Stomach smooth muscle (tissue), 2 donors: ENCODE results near the gene CDK14.

ENCODE experiments used
- H3K27ac ChIP-seq: one replicate; pipeline ENCODE4 v1.7.0; 2013; ENCODE audit warnings: mild to moderate bottlenecking, low read length, inconsistent platforms
- H3K27me3 ChIP-seq, 2 donors: one replicate each; pipeline ENCODE4 v1.7.0; 2013; ENCODE audit warnings: low read length in 2 of 2; ENCODE audit not compliant: insufficient read depth in 2 of 2, control insufficient read depth in 1 of 2
- H3K36me3 ChIP-seq, 2 donors: one replicate each; pipeline ENCODE4 v1.7.0; 2013; ENCODE audit warnings: low read length in 2 of 2; ENCODE audit not compliant: control insufficient read depth in 2 of 2, insufficient read depth in 2 of 2
- H3K4me1 ChIP-seq: one replicate; pipeline ENCODE4 v1.7.0; 2013; ENCODE audit warnings: low read length; ENCODE audit not compliant: control insufficient read depth, insufficient read depth
- H3K4me3 ChIP-seq, 2 donors: one replicate each; pipeline ENCODE4 v1.7.0; 2013; ENCODE audit warnings: low read length in 2 of 2
- H3K9ac ChIP-seq, 2 donors: one replicate each; pipeline ENCODE4 v1.7.0; 2013; ENCODE audit warnings: low read length in 2 of 2, mild to moderate bottlenecking in 1 of 2
- H3K9me3 ChIP-seq, 2 donors: one replicate each; pipeline ENCODE4 v1.7.0; 2013; ENCODE audit warnings: low read length in 2 of 2; ENCODE audit not compliant: control insufficient read depth in 2 of 2
- donor health status: healthy.
- donor health status: Pancreatic carcinoma.

The CDK14 gene

DNA sequence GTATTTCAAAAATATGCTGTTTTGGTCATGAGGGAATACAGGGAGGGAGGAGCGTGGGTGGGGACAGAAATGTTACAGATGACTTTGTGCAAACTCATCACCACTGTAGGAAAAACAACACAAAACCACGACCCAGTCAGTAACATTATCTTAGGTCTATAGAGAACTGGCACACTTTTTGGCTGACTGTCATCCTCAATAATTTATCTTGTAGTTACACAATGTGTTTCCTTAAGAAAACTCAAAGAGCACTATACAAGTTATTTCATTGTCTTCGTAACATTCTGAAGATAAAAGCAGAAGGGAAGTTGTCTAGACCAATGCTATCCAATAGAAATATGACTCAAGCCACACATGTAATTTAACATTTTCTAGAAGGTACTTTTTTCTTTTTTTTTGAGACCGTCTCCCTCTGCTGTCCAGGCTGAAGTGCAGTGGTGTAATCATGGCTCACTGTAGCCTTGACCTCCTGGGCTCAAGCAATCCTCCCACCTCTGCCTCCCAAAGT, 16.9 kb upstream of the CDK14 start:
- Histone ChIP-seq H3K9me3 (no peaks in the 10 kb centered on the region), H3K4me1 (no peaks in the 10 kb centered on the region), H3K4me3 (no peak overlapping the region), H3K36me3 (no peaks in the 10 kb centered on the region), H3K27me3 (no peaks in the 10 kb centered on the region), H3K9ac (no peak overlapping the region), H3K27ac (no peak overlapping the region)

GRCh38 chr7:90580051-90580450, 16.1 kb upstream of the CDK14 start:
- Histone ChIP-seq H3K36me3 (no peaks in the 10 kb centered on the region), H3K4me1 (no peaks in the 10 kb centered on the region), H3K27ac (no peak overlapping the region), H3K9me3 (no peaks in the 10 kb centered on the region), H3K9ac (no peak overlapping the region), H3K27me3 (no peaks in the 10 kb centered on the region), H3K4me3 (no peak overlapping the region)

DNA sequence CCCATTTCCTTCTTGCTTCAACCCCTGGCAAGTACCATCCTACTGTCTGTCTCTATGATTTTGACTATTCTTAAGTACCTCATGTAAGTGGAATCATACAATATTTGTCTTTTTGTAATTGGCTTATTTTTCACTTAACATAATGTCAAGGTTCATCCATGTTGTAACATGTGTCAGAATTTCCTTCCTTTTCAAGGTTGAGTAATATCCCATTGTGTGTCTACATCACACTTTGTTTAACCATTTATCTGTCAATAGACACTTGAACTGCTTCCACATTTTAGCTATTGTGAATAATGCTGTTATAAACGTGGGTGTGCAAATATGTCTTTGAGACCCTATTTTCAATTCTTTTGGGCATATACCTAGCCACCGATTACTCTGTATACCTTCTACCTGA, 14.0 kb upstream of the CDK14 start:
- Histone ChIP-seq H3K4me1 (no peaks in the 10 kb centered on the region), H3K4me3 (no peak overlapping the region), H3K9me3 (no peaks in the 10 kb centered on the region), H3K36me3 (no peaks in the 10 kb centered on the region), H3K27me3 (no peaks in the 10 kb centered on the region), H3K27ac (no peak overlapping the region), H3K9ac (no peak overlapping the region)

GRCh38 chr7:90584378-90584777, 11.7 kb upstream of the CDK14 start:
- Histone ChIP-seq H3K36me3 (no peaks in the 10 kb centered on the region), H3K4me1 (no peaks in the 10 kb centered on the region), H3K9me3 (peaks cover 0 to 2% of the 10 kb centered on the region in 2 donors), H3K4me3 (no peak overlapping the region), H3K27me3 (no peaks in the 10 kb centered on the region), H3K27ac (no peak overlapping the region), H3K9ac (no peak overlapping the region)

DNA sequence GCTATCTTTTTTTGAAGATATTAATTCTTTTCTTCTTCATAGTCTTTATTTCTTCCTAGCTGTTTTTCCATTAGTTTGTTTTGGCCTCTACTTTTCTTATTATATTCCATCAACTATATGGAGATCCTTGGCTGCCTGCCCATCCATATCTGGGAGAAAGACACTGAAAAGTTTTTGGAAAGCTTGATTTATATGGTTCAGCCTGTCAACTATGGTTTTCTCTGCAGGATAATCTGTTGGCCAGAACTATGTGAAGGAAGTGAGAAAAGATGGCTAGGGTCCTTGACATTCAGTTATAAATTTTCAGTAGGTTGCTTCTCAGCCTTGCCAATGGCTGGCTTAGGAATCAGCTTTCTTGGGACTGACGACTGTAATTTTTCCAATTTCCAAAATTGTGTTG, 10.0 kb upstream of the CDK14 start:
- H3K4me3 ChIP-seq, result no peak overlapping the region
- no peaks in the 10 kb centered on the region for H3K36me3 ChIP-seq
- no peaks in the 10 kb centered on the region for H3K27me3 ChIP-seq
- no peak overlapping the region for H3K27ac ChIP-seq
- peaks cover 0 to 2% of the 10 kb centered on the region in 2 donors for H3K9me3 ChIP-seq
- no peak overlapping the region for H3K9ac ChIP-seq
- H3K4me1 ChIP-seq, result no peaks in the 10 kb centered on the region

- Histone ChIP-seq H3K9ac (no peak overlapping the region), H3K4me3 (no peak overlapping the region), H3K36me3 (no peaks in the 10 kb centered on the region), H3K27me3 (no peaks in the 10 kb centered on the region), H3K27ac (no peak overlapping the region), H3K9me3 (peaks cover 0 to 2% of the 10 kb centered on the region in 2 donors), H3K4me1 (no peaks in the 10 kb centered on the region)
Observed at GRCh38 chr7:90587766-90588165, 8.4 kb upstream of the CDK14 start.

GRCh38 chr7:90592033-90592432, 4.1 kb upstream of the CDK14 start:
- H3K27ac ChIP-seq, result no peak overlapping the region
- H3K36me3 ChIP-seq, result no peaks in the 10 kb centered on the region
- H3K9ac ChIP-seq, result no peak overlapping the region

GRCh38 chr7:90593205-90593604, 2.9 kb upstream of the CDK14 start:
- Histone ChIP-seq H3K27ac (no peak overlapping the region), H3K9me3 (peaks cover 0 to 2% of the 10 kb centered on the region in 2 donors), H3K9ac (no peak overlapping the region), H3K4me3 (no peak overlapping the region), H3K27me3 (no peaks in the 10 kb centered on the region), H3K4me1 (no peaks in the 10 kb centered on the region), H3K36me3 (no peaks in the 10 kb centered on the region)

More at GRCh38 chr7:90592033-90592432, 4.1 kb upstream of the CDK14 start:
- Histone ChIP-seq H3K27me3 (no peaks in the 10 kb centered on the region), H3K4me3 (no peak overlapping the region), H3K4me1 (no peaks in the 10 kb centered on the region), H3K9me3 (peaks cover 0 to 2% of the 10 kb centered on the region in 2 donors)

GRCh38 chr7:90594751-90595317, 1.3 kb upstream of the CDK14 start:
- Histone ChIP-seq H3K4me3 (peak overlapping the region in 1 of 2 donors; percentile 84), H3K9ac (no peak overlapping the region), H3K27me3 (no peaks in the 10 kb centered on the region), H3K36me3 (no peaks in the 10 kb centered on the region), H3K27ac (no peak overlapping the region), H3K4me1 (no peaks in the 10 kb centered on the region), H3K9me3 (no peaks in the 10 kb centered on the region)

GRCh38 chr7:90595342-90595800, 750 bp upstream of the CDK14 start:
- peak overlapping the region; percentile 13 for H3K27ac ChIP-seq

More at GRCh38 chr7:90595342-90595800, 750 bp upstream of the CDK14 start:
- H3K9me3 ChIP-seq, result no peaks in the 10 kb centered on the region
- H3K36me3 ChIP-seq, result no peaks in the 10 kb centered on the region
- no peaks in the 10 kb centered on the region for H3K27me3 ChIP-seq
- H3K4me1 ChIP-seq, result no peaks in the 10 kb centered on the region
- H3K4me3 ChIP-seq, result peak overlapping the region; percentile 52 to 84
- H3K9ac ChIP-seq, result peak overlapping the region; percentile 22 to 56
